Spleen (tissue), 7 donors: ENCODE results near the gene PTBP2.

Source experiments
- CTCF ChIP-seq, 11 experiments: fragments of 200-600 bp in 7 of 11; fragments of 450-650 bp in 4 of 11; sonication (generic) in 4 of 11; IDR thresholded peaks in 8 of 11; conservative IDR thresholded peaks in 3 of 11; 1 replicate in 7 of 11; 2 replicates in 4 of 11; pipeline versions ENCODE4 v1.4.0 to v1.8.0; 2016 to 2021; ENCODE audit warnings: antibody characterized with exemption in 11 of 11, inconsistent platforms in 4 of 11, mild to moderate bottlenecking in 1 of 11
- POLR2A ChIP-seq, 3 donors: fragments of 450-650 bp; IDR thresholded peaks; one replicate each; pipeline ENCODE4 v1.5.1; 2017; ENCODE audit warnings: antibody characterized with exemption in 3 of 3, mild to moderate bottlenecking in 1 of 3
- POLR2AphosphoS5 ChIP-seq, 3 donors: sonication (generic); formaldehyde crosslinking; IDR thresholded peaks; one replicate each; pipeline ENCODE4 v1.5.1; 2017; ENCODE audit warnings: antibody characterized with exemption in 3 of 3
- donor health status: DM: no; HTN: no; CAD: no; lungs with moderate emphysema.
- donor health status: DM: no; HTN: no; CAD: no.
- donor health status: DM: no; HTN: no; CAD: no.

GRCh38 chr1:96845464-96845863, 123.9 kb downstream of the PTBP2 start:
- TF ChIP-seq CTCF (IDR thresholded peaks at IDR 0.05 in 8 of 11, conservative IDR thresholded peaks at IDR 0.05 in 3 of 11) (peak in 10 of 11 experiments; percentile 22 to 71 (median 58)), POLR2A (IDR thresholded peaks at IDR 0.05) (no peak), POLR2AphosphoS5 (IDR thresholded peaks at IDR 0.05) (no peak)
